H1 (cell line): Measurements from ENCODE around the gene SPATA32. TPM values are rescaled to one million over a fixed set of nuclear protein-coding genes. Genes with fewer than 3 reads are reported as not detected.

Experiments used
- polyA plus RNA-seq, 7 experiments: library from polyadenylated mRNA; depleted of rRNA in 3 of 7; stranded (reverse) in 5 of 7; unstranded in 2 of 7; fragments of >200 nt in 5 of 7; fragments of 200-250 nt in 2 of 7; gene quantifications; 1 replicate in 5 of 7; 2 replicates in 1 of 7; 4 replicates in 1 of 7; pipeline versions ENCODE4 v1.2.1 to v1.2.3, GENCODE V29; 2011 to 2013; ENCODE audit warnings: missing spikeins in 2 of 7, mixed read lengths in 2 of 7
- total RNA-seq: library from RNA; stranded (reverse); fragmentation: NEBNext Ultra II Directional; extraction: Animal tissue kit (Norgen Biotek cat#: 25700); gene quantifications from 2 replicates; pipeline ENCODE4 v1.2.1, GENCODE V29; 2021
- TF ChIP-seq, protein P1 (sequence below): fragments of 300-600 bp; sonication (generic); IDR thresholded peaks from 2 replicates; pipeline ENCODE4 v1.7.1; 2012; ENCODE audit warnings: low read length, moderate library complexity, mild to moderate bottlenecking, inconsistent platforms; ENCODE audit not compliant: insufficient replicate concordance

The SPATA32 gene
- total and polyA plus RNA-seq, 2 of the 8 experiments (the other 6 are each of a cell fraction or from before 2014, with no cell fraction given): 0.24 TPM; not detected in 1

DNA sequence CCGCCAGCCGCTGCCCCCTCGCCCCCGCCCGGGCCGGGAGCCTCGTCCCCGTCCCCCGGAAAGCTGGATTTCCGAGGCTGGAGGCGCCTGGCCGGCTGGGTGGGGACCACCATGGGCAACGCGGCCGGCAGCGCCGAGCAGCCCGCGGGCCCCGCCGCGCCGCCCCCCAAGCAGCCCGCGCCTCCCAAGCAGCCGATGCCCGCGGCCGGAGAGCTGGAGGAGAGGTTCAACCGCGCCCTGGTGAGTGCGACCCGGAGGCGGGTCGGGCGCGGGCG lies 39.9 kb downstream of the SPATA32 start (continued):
- TF ChIP-seq, protein P1, sequence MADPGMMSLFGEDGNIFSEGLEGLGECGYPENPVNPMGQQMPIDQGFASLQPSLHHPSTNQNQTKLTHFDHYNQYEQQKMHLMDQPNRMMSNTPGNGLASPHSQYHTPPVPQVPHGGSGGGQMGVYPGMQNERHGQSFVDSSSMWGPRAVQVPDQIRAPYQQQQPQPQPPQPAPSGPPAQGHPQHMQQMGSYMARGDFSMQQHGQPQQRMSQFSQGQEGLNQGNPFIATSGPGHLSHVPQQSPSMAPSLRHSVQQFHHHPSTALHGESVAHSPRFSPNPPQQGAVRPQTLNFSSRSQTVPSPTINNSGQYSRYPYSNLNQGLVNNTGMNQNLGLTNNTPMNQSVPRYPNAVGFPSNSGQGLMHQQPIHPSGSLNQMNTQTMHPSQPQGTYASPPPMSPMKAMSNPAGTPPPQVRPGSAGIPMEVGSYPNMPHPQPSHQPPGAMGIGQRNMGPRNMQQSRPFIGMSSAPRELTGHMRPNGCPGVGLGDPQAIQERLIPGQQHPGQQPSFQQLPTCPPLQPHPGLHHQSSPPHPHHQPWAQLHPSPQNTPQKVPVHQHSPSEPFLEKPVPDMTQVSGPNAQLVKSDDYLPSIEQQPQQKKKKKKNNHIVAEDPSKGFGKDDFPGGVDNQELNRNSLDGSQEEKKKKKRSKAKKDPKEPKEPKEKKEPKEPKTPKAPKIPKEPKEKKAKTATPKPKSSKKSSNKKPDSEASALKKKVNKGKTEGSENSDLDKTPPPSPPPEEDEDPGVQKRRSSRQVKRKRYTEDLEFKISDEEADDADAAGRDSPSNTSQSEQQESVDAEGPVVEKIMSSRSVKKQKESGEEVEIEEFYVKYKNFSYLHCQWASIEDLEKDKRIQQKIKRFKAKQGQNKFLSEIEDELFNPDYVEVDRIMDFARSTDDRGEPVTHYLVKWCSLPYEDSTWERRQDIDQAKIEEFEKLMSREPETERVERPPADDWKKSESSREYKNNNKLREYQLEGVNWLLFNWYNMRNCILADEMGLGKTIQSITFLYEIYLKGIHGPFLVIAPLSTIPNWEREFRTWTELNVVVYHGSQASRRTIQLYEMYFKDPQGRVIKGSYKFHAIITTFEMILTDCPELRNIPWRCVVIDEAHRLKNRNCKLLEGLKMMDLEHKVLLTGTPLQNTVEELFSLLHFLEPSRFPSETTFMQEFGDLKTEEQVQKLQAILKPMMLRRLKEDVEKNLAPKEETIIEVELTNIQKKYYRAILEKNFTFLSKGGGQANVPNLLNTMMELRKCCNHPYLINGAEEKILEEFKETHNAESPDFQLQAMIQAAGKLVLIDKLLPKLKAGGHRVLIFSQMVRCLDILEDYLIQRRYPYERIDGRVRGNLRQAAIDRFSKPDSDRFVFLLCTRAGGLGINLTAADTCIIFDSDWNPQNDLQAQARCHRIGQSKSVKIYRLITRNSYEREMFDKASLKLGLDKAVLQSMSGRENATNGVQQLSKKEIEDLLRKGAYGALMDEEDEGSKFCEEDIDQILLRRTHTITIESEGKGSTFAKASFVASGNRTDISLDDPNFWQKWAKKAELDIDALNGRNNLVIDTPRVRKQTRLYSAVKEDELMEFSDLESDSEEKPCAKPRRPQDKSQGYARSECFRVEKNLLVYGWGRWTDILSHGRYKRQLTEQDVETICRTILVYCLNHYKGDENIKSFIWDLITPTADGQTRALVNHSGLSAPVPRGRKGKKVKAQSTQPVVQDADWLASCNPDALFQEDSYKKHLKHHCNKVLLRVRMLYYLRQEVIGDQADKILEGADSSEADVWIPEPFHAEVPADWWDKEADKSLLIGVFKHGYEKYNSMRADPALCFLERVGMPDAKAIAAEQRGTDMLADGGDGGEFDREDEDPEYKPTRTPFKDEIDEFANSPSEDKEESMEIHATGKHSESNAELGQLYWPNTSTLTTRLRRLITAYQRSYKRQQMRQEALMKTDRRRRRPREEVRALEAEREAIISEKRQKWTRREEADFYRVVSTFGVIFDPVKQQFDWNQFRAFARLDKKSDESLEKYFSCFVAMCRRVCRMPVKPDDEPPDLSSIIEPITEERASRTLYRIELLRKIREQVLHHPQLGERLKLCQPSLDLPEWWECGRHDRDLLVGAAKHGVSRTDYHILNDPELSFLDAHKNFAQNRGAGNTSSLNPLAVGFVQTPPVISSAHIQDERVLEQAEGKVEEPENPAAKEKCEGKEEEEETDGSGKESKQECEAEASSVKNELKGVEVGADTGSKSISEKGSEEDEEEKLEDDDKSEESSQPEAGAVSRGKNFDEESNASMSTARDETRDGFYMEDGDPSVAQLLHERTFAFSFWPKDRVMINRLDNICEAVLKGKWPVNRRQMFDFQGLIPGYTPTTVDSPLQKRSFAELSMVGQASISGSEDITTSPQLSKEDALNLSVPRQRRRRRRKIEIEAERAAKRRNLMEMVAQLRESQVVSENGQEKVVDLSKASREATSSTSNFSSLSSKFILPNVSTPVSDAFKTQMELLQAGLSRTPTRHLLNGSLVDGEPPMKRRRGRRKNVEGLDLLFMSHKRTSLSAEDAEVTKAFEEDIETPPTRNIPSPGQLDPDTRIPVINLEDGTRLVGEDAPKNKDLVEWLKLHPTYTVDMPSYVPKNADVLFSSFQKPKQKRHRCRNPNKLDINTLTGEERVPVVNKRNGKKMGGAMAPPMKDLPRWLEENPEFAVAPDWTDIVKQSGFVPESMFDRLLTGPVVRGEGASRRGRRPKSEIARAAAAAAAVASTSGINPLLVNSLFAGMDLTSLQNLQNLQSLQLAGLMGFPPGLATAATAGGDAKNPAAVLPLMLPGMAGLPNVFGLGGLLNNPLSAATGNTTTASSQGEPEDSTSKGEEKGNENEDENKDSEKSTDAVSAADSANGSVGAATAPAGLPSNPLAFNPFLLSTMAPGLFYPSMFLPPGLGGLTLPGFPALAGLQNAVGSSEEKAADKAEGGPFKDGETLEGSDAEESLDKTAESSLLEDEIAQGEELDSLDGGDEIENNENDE: no peak
